CD4-positive, alpha-beta T cell treated with Interleukin-12 subunit alpha and Interleukin-12 subunit beta, for 1 hour (primary cell): ENCODE data around the gene IRX6.

ENCODE experiments used
- DNase-seq: peaks from one replicate; pipeline ENCODE4 v3.0.0-alpha.2; 2020

Gene IRX6

DNA sequence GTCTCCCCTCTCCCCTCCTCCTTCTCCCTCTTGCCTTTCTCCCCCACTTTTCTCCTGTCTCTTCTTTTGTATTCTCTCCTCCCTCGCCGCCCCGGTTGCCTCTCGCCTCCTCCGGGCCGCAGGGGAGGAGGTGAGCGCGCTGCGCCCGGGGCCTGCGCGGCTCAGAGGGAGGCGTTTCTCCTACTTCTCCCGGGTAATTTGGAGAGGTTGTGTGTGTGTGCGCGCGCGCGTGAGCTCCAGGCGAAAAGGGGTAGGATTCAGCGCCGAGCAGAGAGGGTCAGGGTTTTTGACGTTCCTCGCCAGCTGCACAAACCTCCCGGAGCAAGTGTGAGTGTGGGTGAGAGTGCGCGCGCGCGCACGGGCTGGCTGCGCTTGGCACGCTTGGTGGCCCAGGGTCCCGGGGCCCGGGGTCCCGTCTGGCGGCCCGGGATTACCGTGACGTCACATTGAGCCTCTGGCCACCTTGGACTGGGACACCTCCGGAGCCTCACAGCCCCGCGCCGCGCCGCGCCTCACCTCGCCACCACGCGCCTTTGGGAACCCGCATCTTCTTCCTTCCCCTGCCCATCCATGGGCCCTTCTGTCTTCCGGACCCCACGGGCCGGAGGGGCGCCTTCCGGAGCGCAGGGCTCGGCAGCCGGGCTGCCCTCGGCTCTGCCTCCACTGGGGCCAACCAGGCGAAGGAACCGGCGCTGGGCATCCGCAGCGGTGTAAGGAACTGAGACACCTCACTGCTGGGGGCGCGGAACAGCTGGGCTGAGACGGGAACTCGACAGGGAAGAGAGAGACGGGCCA is 479 bp downstream of the IRX6 start:
- DNase-seq = no peak

GRCh38 chr16:55325080-55325447 is 1.1 kb downstream of the IRX6 start:
- no peak for DNase-seq

GRCh38 chr16:55325458-55326109 is 1.6 kb downstream of the IRX6 start:
- DNase-seq = no peak

DNA sequence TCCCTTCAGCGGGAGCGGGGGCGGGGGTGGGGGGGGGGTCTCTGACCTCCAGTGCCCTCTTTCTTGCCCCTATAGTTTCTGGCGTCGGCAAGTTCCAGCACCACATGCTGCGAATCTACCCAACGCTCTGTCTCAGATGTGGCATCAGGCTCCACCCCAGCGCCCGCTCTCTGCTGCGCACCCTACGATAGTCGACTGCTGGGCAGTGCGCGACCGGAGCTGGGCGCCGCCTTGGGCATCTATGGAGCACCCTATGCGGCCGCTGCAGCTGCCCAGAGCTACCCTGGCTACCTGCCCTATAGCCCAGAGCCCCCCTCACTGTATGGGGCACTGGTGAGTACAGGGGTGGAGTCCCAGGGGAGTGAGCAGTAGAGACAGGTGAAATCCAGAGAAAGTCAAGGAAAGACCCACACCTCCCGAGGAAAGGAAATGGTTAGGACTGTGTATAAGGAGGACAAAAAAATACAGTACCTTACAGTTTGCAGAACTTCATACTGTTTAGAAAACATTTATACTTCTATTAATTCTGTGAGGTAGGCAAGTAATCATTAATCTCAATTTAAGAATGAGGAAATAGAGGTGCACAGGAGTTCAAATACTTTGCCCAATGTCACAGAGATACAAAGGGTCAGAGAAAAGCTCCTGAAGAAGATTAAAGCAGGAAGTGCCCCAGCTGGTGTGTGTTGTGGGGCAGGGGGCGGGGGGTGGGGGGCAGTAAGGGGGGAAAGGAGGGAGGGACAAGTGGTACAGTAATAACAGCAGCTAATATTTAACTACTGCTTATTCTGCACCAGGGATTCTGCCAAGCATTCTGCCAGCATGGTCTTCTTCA is 2.5 kb downstream of the IRX6 start:
- no peak for DNase-seq

DNA sequence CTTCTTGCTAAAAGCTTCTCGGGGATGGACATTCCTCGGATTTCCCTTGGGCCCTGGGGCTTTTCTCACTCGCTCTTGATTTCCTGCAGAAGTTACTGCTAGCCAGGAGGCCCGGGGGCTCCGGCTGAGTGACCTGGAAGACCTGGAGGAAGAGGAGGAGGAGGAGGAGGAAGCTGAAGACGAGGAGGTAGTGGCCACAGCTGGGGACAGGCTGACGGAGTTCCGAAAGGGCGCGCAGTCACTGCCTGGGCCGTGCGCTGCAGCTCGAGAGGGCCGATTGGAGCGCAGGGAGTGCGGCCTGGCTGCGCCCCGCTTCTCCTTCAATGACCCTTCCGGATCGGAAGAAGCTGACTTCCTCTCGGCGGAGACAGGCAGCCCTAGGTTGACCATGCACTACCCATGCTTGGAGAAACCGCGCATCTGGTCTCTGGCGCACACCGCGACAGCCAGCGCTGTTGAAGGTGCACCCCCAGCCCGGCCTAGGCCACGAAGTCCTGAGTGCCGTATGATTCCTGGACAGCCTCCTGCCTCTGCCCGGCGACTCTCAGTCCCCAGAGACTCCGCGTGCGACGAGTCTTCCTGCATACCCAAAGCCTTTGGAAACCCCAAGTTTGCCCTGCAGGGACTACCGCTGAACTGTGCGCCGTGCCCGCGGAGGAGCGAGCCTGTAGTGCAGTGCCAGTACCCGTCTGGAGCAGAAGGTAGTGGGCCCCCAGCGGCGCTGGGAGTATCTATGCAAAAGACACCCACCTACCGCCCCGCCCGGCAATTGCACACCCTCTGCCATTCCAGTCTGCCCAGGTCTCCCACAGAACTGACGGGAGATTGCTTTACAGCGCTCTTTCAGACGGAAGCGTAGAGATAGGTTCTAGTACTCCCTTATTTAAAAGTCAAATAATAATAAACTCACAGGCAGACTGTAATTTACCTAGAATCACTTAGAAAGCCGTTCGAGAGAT is 4.9 kb downstream of the IRX6 start:
- DNase-seq = no peak

GRCh38 chr16:55329791-55330428 is 5.9 kb downstream of the IRX6 start:
- DNase-seq = no peak

DNA sequence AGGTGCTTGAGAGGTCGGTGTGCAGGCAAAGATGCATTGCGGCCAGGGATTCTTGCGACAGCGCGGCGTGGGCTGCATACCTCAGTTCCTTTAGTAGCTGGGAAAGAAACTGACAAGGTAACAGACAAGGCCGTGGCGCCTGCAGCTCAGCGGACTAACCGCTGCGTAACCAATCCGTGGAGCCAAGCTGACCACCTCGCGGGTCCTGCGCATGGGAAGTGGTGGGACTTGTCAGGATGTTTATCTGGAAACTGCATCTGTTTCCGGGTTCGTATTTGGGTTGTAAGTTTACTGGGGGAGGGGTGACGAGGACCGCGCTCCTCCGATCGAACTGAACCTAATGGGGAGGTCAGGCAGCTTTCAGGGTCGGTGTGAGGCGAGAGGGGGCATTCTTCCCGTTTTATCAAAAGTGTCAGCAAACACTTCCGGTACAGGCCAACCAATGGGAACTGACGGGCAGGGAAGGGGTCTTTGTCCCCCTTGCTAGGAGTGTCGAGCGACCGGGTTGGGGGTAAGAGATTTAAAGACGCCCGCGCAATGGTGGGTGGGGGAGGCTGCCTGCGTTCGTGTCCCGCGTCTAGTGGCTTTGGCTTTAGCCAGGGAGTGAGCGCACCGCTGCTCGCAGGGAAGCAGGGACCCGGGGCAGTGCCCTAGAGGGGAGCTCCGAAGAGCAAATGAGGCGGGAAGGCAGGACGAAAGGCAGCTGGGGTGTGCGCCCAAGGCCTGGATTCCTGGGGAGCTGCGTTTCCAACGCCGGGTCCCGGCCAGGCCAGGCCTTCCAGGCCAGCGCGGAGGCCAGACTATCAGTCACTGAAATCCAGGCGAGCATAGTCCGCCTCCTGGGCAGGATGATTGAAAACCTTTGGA is 7.0 kb downstream of the IRX6 start:
- DNase-seq = no peak

- no peak for DNase-seq
Observed at GRCh38 chr16:55331648-55332185, 7.7 kb downstream of the IRX6 start.

- DNase-seq = no peak
Observed at GRCh38 chr16:55333684-55334083, 9.7 kb downstream of the IRX6 start.

DNA sequence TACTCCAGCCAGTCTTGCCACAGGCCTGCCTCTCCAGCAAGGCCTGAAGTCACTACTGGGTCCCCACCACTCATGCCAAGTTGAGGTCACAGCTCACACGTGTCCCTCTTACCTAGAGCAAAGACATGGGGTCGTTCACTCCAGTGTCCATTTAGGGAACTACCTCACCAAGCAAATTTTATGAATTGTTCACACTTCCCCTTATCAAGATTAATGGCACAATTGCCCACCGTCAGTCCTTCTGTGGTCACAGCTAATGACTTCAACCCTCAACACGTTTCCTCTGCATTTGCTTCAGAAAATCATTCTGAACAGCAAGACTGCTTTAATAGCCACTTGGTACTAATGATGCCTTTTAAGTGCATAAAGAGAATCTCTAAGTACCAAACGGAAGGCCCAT is 14.6 kb downstream of the IRX6 start:
- DNase-seq = no peak

- DNase-seq = no peak
Observed at GRCh38 chr16:55340445-55340844, 16.4 kb downstream of the IRX6 start.

GRCh38 chr16:55341681-55342080 is 17.7 kb downstream of the IRX6 start:
- no peak for DNase-seq

- DNase-seq = no peak
Observed at GRCh38 chr16:55346475-55346874, 22.5 kb downstream of the IRX6 start.

DNA sequence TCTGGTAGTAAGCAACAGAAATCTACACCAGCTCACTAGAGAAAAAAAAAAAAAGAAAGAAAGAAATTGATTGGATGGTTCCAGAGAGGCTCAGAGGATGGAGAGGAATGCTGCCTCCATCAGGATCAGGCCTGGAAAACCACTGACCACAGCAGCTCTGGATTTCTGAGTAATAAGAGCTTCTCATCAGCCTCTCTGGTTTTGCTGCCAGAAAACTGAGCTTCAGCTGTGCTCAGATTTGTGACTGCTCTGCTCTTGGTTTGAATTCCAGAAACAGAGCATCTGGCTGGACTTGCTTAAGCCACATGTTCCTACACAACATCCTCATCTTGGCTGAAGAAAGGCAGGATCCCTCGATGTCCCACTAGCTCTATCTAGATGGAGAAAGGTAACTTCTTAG is 25.9 kb downstream of the IRX6 start:
- DNase-seq = no peak

DNA sequence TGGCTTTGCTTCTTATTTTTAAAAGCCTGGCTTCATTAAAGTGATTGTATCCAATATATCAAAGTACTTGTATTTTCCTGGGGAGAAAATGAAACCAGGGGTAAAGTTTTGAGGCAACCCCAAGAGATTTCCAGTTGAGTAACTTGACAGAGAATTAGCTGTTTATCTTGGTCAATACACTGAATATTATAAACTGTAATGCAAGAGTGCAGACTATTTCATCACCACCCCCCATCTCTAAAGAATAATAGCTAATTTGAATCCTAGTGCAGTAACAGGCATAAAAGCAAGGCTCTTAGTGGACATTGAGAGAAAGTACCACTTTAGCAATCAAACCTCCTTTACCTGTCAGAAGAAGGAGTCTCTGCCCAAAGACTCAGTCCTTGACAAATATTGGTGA is 27.0 kb downstream of the IRX6 start:
- DNase-seq = no peak

GRCh38 chr16:55351936-55352335 is 27.9 kb downstream of the IRX6 start:
- DNase-seq = no peak

GRCh38 chr16:55357241-55357640 is 33.2 kb downstream of the IRX6 start:
- no peak for DNase-seq

DNA sequence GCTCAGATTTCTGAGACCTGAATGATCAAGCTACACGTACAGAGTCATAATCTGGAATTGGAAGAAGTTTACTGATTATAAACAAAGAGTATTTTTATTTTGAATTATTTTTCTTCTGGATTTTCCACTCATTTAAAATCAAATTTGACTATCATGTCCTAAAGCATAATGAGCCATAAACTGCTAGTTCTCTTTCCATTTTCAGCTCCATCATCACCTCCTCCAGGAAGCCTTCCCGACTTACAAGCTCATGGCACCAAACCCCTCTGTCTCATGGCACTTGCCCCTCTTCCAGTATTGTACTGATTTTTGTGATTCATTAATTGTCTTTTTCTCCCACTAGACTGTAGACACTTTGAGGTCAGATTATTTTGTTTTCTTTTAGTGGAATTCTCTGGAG is 35.9 kb downstream of the IRX6 start:
- DNase-seq = no peak

DNA sequence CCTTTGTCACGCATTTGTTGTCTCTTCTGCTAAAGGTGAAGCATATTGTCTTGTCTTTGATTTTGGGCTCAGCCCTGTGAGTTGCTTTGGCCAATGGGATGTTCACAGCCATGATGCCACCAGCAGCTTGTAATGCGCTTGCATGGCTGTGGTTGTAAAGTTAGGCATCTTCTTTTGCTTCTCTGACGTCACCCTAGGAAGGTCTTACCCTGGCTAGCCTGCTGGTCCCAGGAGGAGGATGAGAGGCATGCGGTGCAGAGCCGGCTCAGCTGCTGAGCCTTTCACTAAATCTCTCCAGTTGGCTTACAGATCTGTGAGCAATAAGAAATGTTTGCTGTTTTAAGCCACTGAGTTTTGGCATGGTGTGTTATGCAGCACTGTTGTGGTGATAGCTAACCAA is 40.8 kb downstream of the IRX6 start:
- no peak for DNase-seq

- DNase-seq = no peak
Observed at GRCh38 chr16:55367301-55367811, 43.4 kb downstream of the IRX6 start.
